HFFc6 (cell line): Measurements from ENCODE around the gene ATXN3. TPM values are rescaled to one million over a fixed set of nuclear protein-coding genes. Genes with fewer than 3 reads are reported as not detected.
"Not testable (repeated sequence)": the region's sequence is repeated elsewhere in the genome, so short reads cannot be mapped to it uniquely, and the experiment has no call there.

Source experiments
- DNase-seq: peaks from one replicate; pipeline ENCODE4 v3.0.0-alpha.2; 2018
- H3K27ac Mint-ChIP-seq: 2 replicates; pipeline ENCODE4 v1.8.0; 2020; ENCODE audit warnings: mild to moderate bottlenecking, mixed read lengths
- H3K27me3 Mint-ChIP-seq: 2 replicates; pipeline ENCODE4 v1.8.0; 2021; ENCODE audit warnings: mild to moderate bottlenecking, moderate library complexity, mixed read lengths; ENCODE audit not compliant: insufficient read depth
- H3K36me3 Mint-ChIP-seq: 2 replicates; pipeline ENCODE4 v1.8.0; 2021; ENCODE audit warnings: low read depth, mixed read lengths
- H3K4me1 Mint-ChIP-seq: 2 replicates; pipeline ENCODE4 v1.8.0; 2020; ENCODE audit warnings: low read depth, mixed read lengths
- H3K4me3 Mint-ChIP-seq: 2 replicates; pipeline ENCODE4 v1.8.0; 2020; ENCODE audit warnings: mild to moderate bottlenecking, moderate library complexity, mixed read lengths
- H3K9me3 Mint-ChIP-seq: 2 replicates; pipeline ENCODE4 v1.8.0; 2020; ENCODE audit warnings: mild to moderate bottlenecking, mixed read lengths
- total RNA-seq, 6 experiments: library from RNA; stranded (reverse); fragmentation: NEBNext Ultra II Directional; extraction: Animal tissue kit (Norgen Biotek cat#: 25700); gene quantifications; 2 replicates in 1 of 6; 3 replicates in 5 of 6; pipeline ENCODE4 v1.2.3, GENCODE V29; 2021
- TF ChIP-seq, protein P1 (sequence below): fragments of 200-600 bp; sonication (generic); IDR thresholded peaks from 2 replicates; pipeline ENCODE4 v1.5.0; 2021; ENCODE audit warnings: antibody characterized with exemption, mild to moderate bottlenecking

The ATXN3 gene
- total RNA-seq, 6 experiments from 2014 or later, result 18.5 to 22.4 (median 21.6) TPM

DNA sequence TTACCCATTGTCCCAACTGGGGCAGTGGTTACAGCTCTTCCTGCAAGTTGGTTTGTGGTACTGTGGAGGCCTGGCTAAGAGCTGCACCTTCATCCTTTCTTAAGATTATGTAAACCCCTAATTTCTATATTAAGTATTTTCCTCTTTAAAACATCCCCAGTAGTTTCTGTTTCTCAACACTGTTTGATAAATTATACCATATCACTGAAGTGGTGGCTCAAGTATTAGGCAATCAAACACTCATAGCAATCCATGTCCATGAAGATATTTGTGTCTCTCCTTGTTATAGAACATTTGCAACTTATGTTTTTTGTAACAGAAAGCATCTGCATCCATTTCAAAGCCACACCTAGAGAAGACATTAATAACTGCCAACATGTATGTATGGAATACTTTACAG is 31.8 kb downstream of the ATXN3 start:
- Mint-ChIP-seq H3K4me1 (no peaks in the 10 kb centered on the region), H3K36me3 (no peaks in the 10 kb centered on the region), H3K4me3 (no peak overlapping the region), H3K9me3 (no peaks in the 10 kb centered on the region), H3K27ac (no peak overlapping the region), H3K27me3 (peaks cover 2% of the 10 kb centered on the region; the same call in 1 of the 2 replicates)
- DNase-seq, result no peak
- TF ChIP-seq, protein P1, sequence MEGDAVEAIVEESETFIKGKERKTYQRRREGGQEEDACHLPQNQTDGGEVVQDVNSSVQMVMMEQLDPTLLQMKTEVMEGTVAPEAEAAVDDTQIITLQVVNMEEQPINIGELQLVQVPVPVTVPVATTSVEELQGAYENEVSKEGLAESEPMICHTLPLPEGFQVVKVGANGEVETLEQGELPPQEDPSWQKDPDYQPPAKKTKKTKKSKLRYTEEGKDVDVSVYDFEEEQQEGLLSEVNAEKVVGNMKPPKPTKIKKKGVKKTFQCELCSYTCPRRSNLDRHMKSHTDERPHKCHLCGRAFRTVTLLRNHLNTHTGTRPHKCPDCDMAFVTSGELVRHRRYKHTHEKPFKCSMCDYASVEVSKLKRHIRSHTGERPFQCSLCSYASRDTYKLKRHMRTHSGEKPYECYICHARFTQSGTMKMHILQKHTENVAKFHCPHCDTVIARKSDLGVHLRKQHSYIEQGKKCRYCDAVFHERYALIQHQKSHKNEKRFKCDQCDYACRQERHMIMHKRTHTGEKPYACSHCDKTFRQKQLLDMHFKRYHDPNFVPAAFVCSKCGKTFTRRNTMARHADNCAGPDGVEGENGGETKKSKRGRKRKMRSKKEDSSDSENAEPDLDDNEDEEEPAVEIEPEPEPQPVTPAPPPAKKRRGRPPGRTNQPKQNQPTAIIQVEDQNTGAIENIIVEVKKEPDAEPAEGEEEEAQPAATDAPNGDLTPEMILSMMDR, result no peak

DNA sequence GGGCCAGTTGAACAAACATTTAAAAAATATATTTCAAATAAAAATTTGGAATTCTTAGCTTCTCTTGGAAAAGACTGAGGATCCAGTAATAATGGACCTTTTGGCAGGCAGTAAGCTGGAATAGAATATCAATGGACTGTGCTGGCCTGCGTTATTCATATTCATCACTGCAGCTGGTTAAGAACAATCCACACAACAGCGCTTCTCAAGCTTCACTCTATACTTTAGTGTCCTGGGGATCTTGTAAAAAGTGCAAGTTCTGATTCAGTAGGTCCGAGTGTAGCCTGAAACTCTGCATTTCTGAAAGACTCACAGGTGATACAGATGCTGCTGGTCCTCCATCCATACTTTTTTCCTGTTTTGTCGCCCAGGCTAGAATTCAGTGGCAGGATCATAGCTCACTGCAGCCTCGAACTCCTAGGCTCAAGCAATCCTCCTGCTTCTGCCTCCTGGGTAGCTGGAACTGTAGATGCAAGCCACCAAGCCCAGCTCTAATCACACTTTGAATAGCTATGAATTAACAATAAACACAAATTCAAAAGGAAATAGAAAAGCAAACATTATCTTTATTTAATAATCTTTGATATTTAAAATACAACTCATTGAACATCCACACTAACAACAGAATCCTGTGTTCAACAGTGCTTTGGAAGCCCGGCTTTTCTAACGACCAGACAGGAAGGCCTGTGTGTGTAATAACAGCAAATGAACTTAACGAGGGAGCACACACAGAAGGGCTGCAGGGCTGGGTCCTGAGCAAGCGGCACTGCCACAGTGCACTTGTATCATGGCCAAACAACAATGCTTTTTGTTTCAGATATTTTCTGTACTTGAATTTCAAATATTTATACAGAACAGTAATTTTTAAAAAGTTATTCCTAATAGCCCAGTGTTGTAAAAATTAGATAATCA is 48.1 kb downstream of the ATXN3 start:
- no peaks in the 10 kb centered on the region for H3K9me3 Mint-ChIP-seq
- TF ChIP-seq, protein P1, result no peak
- no peaks in the 10 kb centered on the region; the same call in 1 of the 2 replicates for H3K36me3 Mint-ChIP-seq
- no peaks in the 10 kb centered on the region; the same call in 1 of the 2 replicates for H3K27me3 Mint-ChIP-seq
- no peak for DNase-seq
- no peak overlapping the region for H3K4me3 Mint-ChIP-seq
- H3K27ac Mint-ChIP-seq, result no peak overlapping the region
- no peaks in the 10 kb centered on the region for H3K4me1 Mint-ChIP-seq

DNA sequence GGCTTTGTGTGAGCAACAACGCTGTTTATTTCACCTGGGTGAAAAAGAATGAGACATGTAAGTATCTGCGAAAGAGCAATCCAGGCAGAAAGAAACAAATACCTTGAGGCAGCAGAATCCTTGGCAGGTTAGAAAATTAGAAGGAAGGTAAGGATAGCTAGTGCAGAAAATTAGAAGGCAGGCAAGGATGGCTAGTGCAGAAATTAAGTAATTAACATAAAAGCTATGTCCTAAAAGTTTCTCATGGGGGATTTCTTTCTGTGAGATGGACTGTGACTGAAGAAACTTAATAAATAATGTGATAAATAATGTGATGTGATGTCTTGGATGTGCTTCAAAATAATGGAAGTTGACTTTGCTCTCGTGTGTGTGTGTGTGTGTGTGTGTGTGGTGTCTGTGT is 56.6 kb downstream of the ATXN3 start:
- Mint-ChIP-seq H3K4me1 (no peaks in the 10 kb centered on the region), H3K36me3 (peaks cover 17% of the 10 kb centered on the region), H3K4me3 (no peak overlapping the region), H3K9me3 (peaks cover 15% of the 10 kb centered on the region; the same call in 1 of the 2 replicates), H3K27ac (no peak overlapping the region), H3K27me3 (no peaks in the 10 kb centered on the region; the same call in 1 of the 2 replicates)
- TF ChIP-seq, protein P1, result no peak
- DNase-seq, result no peak

DNA sequence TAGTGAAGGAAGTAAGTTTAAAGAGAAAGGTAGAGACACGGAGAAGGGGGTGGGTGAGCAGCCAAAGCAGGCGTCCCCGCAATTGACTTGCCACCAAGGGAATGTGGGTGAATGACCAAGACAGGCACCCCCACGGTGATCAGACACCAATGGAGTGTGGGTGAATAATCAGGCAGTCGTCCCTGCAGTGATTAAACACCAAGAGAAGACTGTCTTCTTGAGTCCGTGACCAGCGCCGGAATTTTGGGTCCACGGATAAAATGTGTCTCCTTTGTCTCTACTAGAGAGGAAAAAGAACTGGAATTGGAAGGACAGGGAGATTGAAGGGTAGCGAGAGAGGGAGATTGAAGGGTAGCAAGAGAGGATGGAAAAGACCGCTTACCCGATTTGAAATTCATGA is 57.2 kb downstream of the ATXN3 start:
- not testable (repeated sequence) for H3K4me1 Mint-ChIP-seq, H3K27ac Mint-ChIP-seq, DNase-seq, H3K4me3 Mint-ChIP-seq, H3K27me3 Mint-ChIP-seq
- Mint-ChIP-seq H3K36me3 (peaks cover 17% of the 10 kb centered on the region), H3K9me3 (peaks cover 15% of the 10 kb centered on the region; the same call in 1 of the 2 replicates)

DNA sequence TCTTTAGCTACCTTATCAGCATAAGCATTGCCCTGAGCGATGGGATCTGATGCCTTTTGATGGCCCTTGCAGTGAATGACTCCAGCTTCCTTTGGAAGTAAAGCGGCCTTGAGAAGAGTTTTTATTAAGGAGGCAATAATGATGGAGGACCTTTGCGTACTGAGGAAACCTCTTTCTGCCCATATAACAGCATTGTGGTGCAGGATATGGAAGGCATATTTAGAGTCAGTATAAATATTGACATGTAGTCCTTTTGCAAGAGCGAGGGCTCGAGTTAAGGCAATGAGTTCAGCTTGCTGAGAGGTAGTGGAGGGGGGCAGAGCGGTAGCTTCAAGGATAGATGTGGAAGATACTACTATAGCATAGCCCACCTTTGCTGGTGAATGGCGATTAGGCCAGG is 60.5 kb downstream of the ATXN3 start:
- Mint-ChIP-seq H3K36me3 (peaks cover 17% of the 10 kb centered on the region), H3K9me3 (peaks cover 15% of the 10 kb centered on the region; the same call in 1 of the 2 replicates)
- not testable (repeated sequence) for DNase-seq, H3K4me1 Mint-ChIP-seq, H3K27ac Mint-ChIP-seq, H3K27me3 Mint-ChIP-seq, H3K4me3 Mint-ChIP-seq

DNA sequence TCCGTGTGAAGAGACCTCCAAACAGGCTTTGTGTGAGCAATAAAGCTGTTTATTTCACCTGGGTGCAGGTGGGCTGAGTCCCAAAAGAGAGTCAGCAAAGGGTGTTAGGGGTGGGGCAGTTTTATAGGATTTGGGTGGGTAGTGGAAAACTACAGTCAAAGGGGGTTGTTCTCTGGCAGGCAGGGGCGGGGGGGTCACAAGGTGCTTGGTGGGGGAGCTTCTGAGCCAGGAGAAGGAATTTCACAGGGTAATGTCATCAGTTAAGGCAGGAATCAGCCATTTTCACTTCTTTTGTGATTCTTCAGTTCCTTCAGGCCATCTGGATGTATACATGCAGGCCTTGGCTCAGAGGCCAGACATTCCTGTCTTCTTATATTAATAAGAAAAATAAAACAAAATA is 64.6 kb downstream of the ATXN3 start:
- H3K27me3 Mint-ChIP-seq, H3K4me3 Mint-ChIP-seq, DNase-seq, H3K9me3 Mint-ChIP-seq, H3K27ac Mint-ChIP-seq: not testable (repeated sequence)
- peaks cover 28% of the 10 kb centered on the region for H3K4me1 Mint-ChIP-seq
- peaks cover 11% of the 10 kb centered on the region; the same call in 1 of the 2 replicates for H3K36me3 Mint-ChIP-seq

DNA sequence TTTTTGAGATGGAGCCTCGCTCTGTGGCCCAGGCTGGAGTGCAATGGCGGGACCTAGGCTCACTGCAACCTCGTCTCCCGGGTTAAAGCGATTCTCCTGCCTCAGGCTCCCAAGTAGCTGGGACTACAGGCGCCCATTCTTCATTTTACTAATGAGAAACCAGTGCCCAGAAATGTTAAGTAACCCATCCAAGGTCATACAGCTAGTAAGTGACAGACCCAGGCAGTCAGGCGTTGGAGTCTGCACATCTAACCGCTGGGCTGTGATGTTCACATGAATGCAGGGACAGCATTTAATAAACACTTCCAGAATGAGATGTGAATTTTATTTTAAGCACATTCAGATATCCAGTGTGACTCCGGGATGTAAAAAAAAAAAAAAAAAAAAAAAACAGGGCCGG is 65.2 kb downstream of the ATXN3 start:
- H3K9me3 Mint-ChIP-seq, result no peaks in the 10 kb centered on the region
- no peaks in the 10 kb centered on the region for H3K27me3 Mint-ChIP-seq
- no peak for DNase-seq
- peaks cover 12% of the 10 kb centered on the region; the same call in 1 of the 2 replicates for H3K36me3 Mint-ChIP-seq
- H3K27ac Mint-ChIP-seq, result peak overlapping the region; percentile 27; the same call in 1 of the 2 replicates
- H3K4me1 Mint-ChIP-seq, result peaks cover 34% of the 10 kb centered on the region
- H3K4me3 Mint-ChIP-seq, result peak overlapping the region; percentile 94
- TF ChIP-seq, protein P1, result no peak
